HG03064 (cell line): ENCODE data around the gene BMPR1A.

Experiments used
- ATAC-seq: cut with Tn5 transposase; IDR thresholded peaks from one replicate; pipeline ENCODE4 v1.9.1; 2021; ENCODE audit warnings: low read depth; ENCODE audit not compliant: unreplicated experiment

Gene BMPR1A

GRCh38 chr10:86758189-86759072, 2.0 kb downstream of the BMPR1A start:
- no peak for ATAC-seq

GRCh38 chr10:86759073-86759672, 2.8 kb downstream of the BMPR1A start:
- no peak for ATAC-seq

GRCh38 chr10:86763404-86763803, 7.0 kb downstream of the BMPR1A start:
- ATAC-seq, result no peak

GRCh38 chr10:86765548-86765947, 9.1 kb downstream of the BMPR1A start:
- no peak for ATAC-seq

GRCh38 chr10:86768412-86769062, 12.1 kb downstream of the BMPR1A start:
- ATAC-seq, result no peak

- no peak for ATAC-seq
These were observed 13.6 kb downstream of the BMPR1A start for GRCh38 chr10:86769991-86770390.

GRCh38 chr10:86770412-86770960, 14.1 kb downstream of the BMPR1A start:
- ATAC-seq, result no peak

- no peak for ATAC-seq
These were observed 17.1 kb downstream of the BMPR1A start for GRCh38 chr10:86773498-86773897.

GRCh38 chr10:86775056-86775869, 18.8 kb downstream of the BMPR1A start:
- ATAC-seq, result peak; percentile 76

- no peak for ATAC-seq
These were observed 19.4 kb downstream of the BMPR1A start for GRCh38 chr10:86775870-86776180.

GRCh38 chr10:86779220-86780017, 23.0 kb downstream of the BMPR1A start:
- ATAC-seq, result no peak

GRCh38 chr10:86782701-86783418, 26.4 kb downstream of the BMPR1A start:
- ATAC-seq, result peak; percentile 91

GRCh38 chr10:86785037-86785436, 28.6 kb downstream of the BMPR1A start:
- ATAC-seq, result no peak

- ATAC-seq, result no peak
These were observed 29.5 kb downstream of the BMPR1A start for GRCh38 chr10:86785968-86786367.

GRCh38 chr10:86786368-86786767, 29.9 kb downstream of the BMPR1A start:
- ATAC-seq, result no peak

- no peak for ATAC-seq
These were observed 34.0 kb downstream of the BMPR1A start for GRCh38 chr10:86790394-86790793.

GRCh38 chr10:86792461-86793167, 36.2 kb downstream of the BMPR1A start:
- ATAC-seq, result no peak

GRCh38 chr10:86793696-86794095, 37.3 kb downstream of the BMPR1A start:
- no peak for ATAC-seq

- no peak for ATAC-seq
These were observed 38.9 kb downstream of the BMPR1A start for GRCh38 chr10:86795353-86795752.
